ENCODE results near the gene ADCY4. TPM values are rescaled to one million over a fixed set of nuclear protein-coding genes. Genes with fewer than 3 reads are reported as not detected.

Gene ADCY4
- total and polyA plus RNA-seq, 2 donors (not counting 3 experiments of a cell fraction or from before 2014, with no cell fraction given), result 81.6 to 84.0 TPM

GRCh38 chr14:24384169-24384568 is 49.3 kb upstream of the ADCY4 start:
- no peak overlapping the region for H3K4me3 ChIP-seq (replicated peaks in 1 of 3; ENCODE audit: insufficient read depth in 1 of 3, low read depth in 1 of 3, low read length in 3 of 3)
- H3K9me3 ChIP-seq (replicated peaks; ENCODE audit: control insufficient read depth, insufficient read depth, low read length), result no peaks in the 10 kb centered on the region
- H3K27me3 ChIP-seq (ENCODE audit: control insufficient read depth in 2 of 2, insufficient read depth in 2 of 2, low read length in 2 of 2), result peaks cover 1 to 11% of the 10 kb centered on the region in 2 experiments
- H3K9ac ChIP-seq (replicated peaks; ENCODE audit: extremely low read depth, insufficient read depth, low read length), result no peak overlapping the region
- no peak overlapping the region for H3K27ac ChIP-seq (ENCODE audit: insufficient read depth, low read depth, low read length)
- no peak overlapping the region for H3K4me2 ChIP-seq (ENCODE audit: insufficient read depth, low read length)
- no peaks in the 10 kb centered on the region for H4K20me1 ChIP-seq (replicated peaks; ENCODE audit: control insufficient read depth, extremely low read depth, insufficient read depth, low read length)
- no peak for FAIRE-seq
- peaks cover 2% of the 10 kb centered on the region for H3K4me1 ChIP-seq (ENCODE audit: control insufficient read depth, extremely low read depth, insufficient read depth, low read length)
- H3K36me3 ChIP-seq (ENCODE audit: control insufficient read depth in 2 of 2, extremely low read depth in 1 of 2, insufficient read depth in 2 of 2, low read length in 2 of 2), result no peaks in the 10 kb centered on the region
- no peaks in the 10 kb centered on the region for H3K9me1 ChIP-seq (replicated peaks; ENCODE audit: control insufficient read depth, extremely low read depth, insufficient read depth, low read length)
- no peak for DNase-seq (ENCODE audit: low read depth, low spot score)
- ChIA-PET CTCF (interaction anchor here (2.8 kb wide), 1 partner anchor 47 kb away, joined by 6 read pairs; no protein-coding TSS in a partner anchor), POLR2A (no interaction called here)
- dilution Hi-C loops (cut with MboI; ENCODE audit: extremely low pct_ligation_motif_present, low sequenced_read_pairs), result no loop called here
- intact Hi-C loops (cut with micrococcal nuclease), result no loop called here
- no TSS peak for BruUV-seq (replicated peaks)
- no peak overlapping the region for H2AFZ ChIP-seq (ENCODE audit: low read depth, low read length)
- TF ChIP-seq GATA2 (IDR thresholded peaks at IDR 0.05; ENCODE audit: insufficient read depth, insufficient read length, low read depth, low read length) (no peak), CTCF (IDR thresholded peaks at IDR 0.05; ENCODE audit: extremely low read depth in 1 of 2, insufficient read depth in 1 of 2, low read depth in 1 of 2, low read length in 2 of 2) (no peak), JUN (IDR thresholded peaks at IDR 0.05; ENCODE audit: borderline replicate concordance, insufficient read depth, insufficient read length, low read depth) (no peak), MAX (IDR thresholded peaks at IDR 0.05; ENCODE audit: insufficient read depth, insufficient read length) (no peak), FOS (IDR thresholded peaks at IDR 0.05; ENCODE audit: borderline replicate concordance, insufficient read depth, low read length) (no peak), EZH2 (IDR thresholded peaks at IDR 0.05; ENCODE audit: borderline replicate concordance, low read depth, low read length, severe bottlenecking) (no peak)
- no peaks in the 10 kb centered on the region for H3K79me2 ChIP-seq (ENCODE audit: control insufficient read depth, insufficient read depth, low read length)
